HUES64 (cell line): ENCODE data around the gene RGS9.
"Not testable (repeated sequence)": the region's sequence is repeated elsewhere in the genome, so short reads cannot be mapped to it uniquely, and the experiment has no call there.

Experiments
- H3K27ac ChIP-seq: 2 replicates; pipeline ENCODE4 v1.7.0; 2013; ENCODE audit warnings: low read depth, low read length, inconsistent platforms
- H3K27me3 ChIP-seq: 2 replicates; pipeline ENCODE4 v1.6.1; 2013; ENCODE audit warnings: mild to moderate bottlenecking, low read length; ENCODE audit not compliant: insufficient read depth
- H3K36me3 ChIP-seq: 2 replicates; pipeline ENCODE4 v1.6.1; 2013; ENCODE audit warnings: mild to moderate bottlenecking, low read length; ENCODE audit not compliant: insufficient read depth
- H3K4me1 ChIP-seq: 2 replicates; pipeline ENCODE4 v1.6.1; 2013; ENCODE audit warnings: mild to moderate bottlenecking, low read length, moderate library complexity; ENCODE audit not compliant: insufficient read depth
- H3K4me3 ChIP-seq: 2 replicates; pipeline ENCODE4 v1.5.1; 2013; ENCODE audit warnings: mild to moderate bottlenecking, low read length, moderate library complexity
- H3K9ac ChIP-seq: 2 replicates; pipeline ENCODE4 v1.6.1; 2013; ENCODE audit warnings: mild to moderate bottlenecking, low read depth, low read length
- H3K9me3 ChIP-seq: 2 replicates; pipeline ENCODE4 v1.6.1; 2013; ENCODE audit warnings: low read depth, low read length; ENCODE audit not compliant: insufficient read depth
- WGBS: fragments of 150-250, 120-280 bp; methylation state at CpG from one replicate; pipeline ENCODE4 v1.1.7; 2013; ENCODE audit warnings: missing lambda C conversion rate; 5-methylcytosine and 5-hydroxymethylcytosine counted together

RGS9 gene

DNA sequence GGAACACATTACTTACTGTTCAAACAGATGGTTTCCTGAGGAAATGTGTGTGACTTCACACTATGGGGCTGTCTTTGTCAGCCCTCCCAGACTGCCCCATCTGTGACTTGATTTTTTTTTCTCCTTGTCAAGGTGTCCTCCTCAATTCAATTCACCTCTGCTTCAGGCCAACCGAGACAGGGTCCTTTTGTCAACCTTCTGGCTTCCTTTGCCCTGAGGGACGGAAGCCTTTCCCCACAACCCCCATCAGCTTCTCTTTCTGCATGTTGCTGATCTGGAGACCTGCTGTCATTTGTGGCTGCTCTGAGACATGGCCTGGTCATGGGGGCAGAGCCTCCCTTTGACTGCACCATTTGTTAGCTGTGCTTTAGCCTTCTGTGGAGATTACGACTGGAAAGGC, 21.3 kb upstream of the RGS9 start:
- no peak overlapping the region for H3K4me3 ChIP-seq
- H3K27me3 ChIP-seq = no peaks in the 10 kb centered on the region
- no peak overlapping the region for H3K27ac ChIP-seq
- H3K9me3 ChIP-seq = no peaks in the 10 kb centered on the region
- WGBS = 62% methylated on average over 2 of the region's 3 CpGs
- no peak overlapping the region for H3K9ac ChIP-seq
- peaks cover 5% of the 10 kb centered on the region; the same call in 1 of the 2 replicates for H3K36me3 ChIP-seq
- H3K4me1 ChIP-seq = no peaks in the 10 kb centered on the region; the same call in 1 of the 2 replicates

DNA sequence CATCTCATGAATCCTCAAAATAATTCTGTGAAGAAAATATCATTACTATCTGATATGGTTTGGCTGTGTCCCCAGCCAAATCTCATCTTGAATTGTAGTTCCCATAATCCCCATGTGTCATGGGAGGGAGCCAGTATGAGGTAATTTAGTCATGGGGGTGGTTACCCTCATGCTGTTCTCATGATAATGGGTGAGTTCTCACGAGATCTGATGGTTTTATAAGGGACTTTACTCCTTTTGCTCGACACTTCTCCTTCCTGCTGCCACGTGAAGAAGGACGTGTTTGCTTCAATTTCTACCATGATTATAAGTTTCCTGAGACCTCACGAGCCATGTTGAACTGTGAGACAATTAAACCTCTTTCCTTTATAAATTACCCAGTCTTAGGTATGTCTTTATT, 20.7 kb upstream of the RGS9 start:
- H3K4me1 ChIP-seq, H3K27me3 ChIP-seq, H3K9ac ChIP-seq, H3K9me3 ChIP-seq, H3K27ac ChIP-seq, H3K4me3 ChIP-seq, H3K36me3 ChIP-seq: not testable (repeated sequence)
- WGBS = 65% methylated on average over 5 of the region's 5 CpGs

DNA sequence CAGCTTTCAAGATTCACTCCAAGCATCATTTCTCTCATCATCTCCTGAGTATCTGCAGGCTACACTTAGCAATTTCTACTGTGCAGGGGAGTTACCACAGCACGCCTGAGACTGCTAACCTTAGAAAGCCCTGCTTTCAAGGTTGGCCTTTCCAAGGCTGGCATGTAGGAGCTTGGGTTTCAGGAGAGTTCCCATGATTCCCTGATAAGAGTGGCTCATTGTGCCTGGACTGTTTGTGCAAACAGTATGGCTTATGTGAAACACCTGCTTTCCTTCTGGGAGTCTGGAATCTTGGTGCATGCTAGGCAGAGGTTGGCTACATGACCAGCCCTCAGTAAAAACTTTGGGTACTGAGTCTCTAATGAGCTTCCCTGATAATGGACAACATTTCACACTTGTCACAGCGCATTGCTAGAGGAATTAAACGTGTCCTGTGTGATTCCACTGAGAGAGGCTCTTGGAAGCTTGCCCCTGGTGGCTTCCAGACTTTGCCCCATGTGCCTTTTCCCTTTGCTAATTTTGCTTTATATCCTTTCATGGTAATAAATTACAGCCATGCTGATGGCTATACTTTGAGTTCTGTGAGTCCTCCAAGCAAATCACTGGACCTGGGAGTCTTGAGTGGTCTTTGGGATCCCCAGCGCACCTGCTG, 19.7 kb upstream of the RGS9 start:
- Histone ChIP-seq H3K27ac (no peak overlapping the region), H3K27me3 (no peaks in the 10 kb centered on the region), H3K4me3 (no peak overlapping the region), H3K9ac (no peak overlapping the region), H3K4me1 (no peaks in the 10 kb centered on the region; the same call in 1 of the 2 replicates), H3K9me3 (no peaks in the 10 kb centered on the region), H3K36me3 (no peaks in the 10 kb centered on the region)
- 92% methylated on average over 4 of the region's 4 CpGs for WGBS

DNA sequence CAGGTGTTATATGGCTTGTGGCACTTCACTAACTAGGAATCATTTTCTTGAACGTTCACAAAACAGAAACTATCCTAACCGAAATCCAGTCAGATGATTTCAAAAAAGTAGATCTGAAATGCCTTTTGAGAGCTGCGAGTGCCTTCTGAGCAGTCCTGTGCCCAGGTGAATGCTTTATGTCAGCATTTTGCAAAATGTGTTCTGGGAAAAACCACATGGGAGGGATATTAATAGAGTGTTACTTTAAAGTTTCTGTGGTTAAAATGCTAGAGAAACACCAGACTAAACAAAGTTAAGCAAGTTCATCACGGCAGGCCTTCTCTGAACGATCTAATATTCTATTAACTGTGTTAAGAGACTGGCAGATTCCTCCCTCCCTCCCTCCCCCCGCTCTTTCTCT, 15.8 kb upstream of the RGS9 start:
- 0 out of 2 replicates have a peak, but pooled peaks cover 3% of the 10 kb centered on the region for H3K4me1 ChIP-seq
- no peak overlapping the region for H3K27ac ChIP-seq
- H3K9me3 ChIP-seq = no peaks in the 10 kb centered on the region
- no peak overlapping the region for H3K9ac ChIP-seq
- no peaks in the 10 kb centered on the region for H3K36me3 ChIP-seq
- no peaks in the 10 kb centered on the region for H3K27me3 ChIP-seq
- no peak overlapping the region for H3K4me3 ChIP-seq
- WGBS = 74% methylated on average over 6 of the region's 6 CpGs

DNA sequence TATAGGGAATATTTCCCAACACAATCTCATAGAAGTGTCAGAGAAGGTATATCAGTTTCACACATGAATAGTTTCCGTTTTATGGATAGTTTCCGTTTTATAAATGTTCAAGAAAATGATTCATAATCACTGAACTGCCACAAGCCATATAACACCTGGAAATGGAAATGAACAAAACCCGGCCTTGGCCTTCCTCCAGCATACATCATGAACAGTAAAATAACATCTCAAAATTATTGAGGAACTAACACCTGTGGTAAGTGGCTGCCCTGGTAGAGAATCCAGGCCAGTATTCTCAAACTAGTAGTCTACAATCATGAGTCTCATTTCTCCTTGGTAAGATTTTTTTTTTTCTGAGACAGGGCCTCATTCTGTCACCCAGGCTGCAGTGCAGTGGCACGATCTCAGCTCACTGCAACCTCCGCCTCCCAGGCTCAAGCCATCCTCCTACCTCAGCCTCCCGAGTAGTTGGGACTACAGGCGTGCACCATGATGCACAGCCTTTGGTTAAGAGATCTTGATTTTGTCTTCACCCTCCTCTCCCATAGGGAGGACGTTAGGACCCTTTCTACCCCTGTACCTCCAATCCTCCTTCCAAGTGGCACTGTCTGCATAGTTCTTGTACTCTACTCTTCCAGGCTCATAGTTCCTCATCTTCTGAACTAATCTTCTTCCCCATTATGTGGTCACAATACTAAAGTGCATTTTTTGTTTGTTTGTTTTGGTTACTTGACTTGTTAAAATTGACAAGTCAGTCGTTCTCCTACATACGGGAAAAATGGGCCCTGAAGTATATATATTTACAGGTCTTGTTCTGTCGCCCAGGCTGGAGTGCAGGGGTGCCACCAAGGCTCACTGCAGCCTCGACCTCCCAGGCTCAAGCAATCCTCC, 15.0 kb upstream of the RGS9 start:
- 0 out of 2 replicates have a peak, but pooled peaks cover 3% of the 10 kb centered on the region for H3K4me1 ChIP-seq
- H3K27me3 ChIP-seq = no peaks in the 10 kb centered on the region
- H3K27ac ChIP-seq = no peak overlapping the region
- no peaks in the 10 kb centered on the region for H3K36me3 ChIP-seq
- peak overlapping the region; percentile 75 for H3K9ac ChIP-seq
- 92% methylated on average over 12 of the region's 12 CpGs for WGBS
- H3K4me3 ChIP-seq = peak overlapping the region; percentile 65
- H3K9me3 ChIP-seq = no peaks in the 10 kb centered on the region

DNA sequence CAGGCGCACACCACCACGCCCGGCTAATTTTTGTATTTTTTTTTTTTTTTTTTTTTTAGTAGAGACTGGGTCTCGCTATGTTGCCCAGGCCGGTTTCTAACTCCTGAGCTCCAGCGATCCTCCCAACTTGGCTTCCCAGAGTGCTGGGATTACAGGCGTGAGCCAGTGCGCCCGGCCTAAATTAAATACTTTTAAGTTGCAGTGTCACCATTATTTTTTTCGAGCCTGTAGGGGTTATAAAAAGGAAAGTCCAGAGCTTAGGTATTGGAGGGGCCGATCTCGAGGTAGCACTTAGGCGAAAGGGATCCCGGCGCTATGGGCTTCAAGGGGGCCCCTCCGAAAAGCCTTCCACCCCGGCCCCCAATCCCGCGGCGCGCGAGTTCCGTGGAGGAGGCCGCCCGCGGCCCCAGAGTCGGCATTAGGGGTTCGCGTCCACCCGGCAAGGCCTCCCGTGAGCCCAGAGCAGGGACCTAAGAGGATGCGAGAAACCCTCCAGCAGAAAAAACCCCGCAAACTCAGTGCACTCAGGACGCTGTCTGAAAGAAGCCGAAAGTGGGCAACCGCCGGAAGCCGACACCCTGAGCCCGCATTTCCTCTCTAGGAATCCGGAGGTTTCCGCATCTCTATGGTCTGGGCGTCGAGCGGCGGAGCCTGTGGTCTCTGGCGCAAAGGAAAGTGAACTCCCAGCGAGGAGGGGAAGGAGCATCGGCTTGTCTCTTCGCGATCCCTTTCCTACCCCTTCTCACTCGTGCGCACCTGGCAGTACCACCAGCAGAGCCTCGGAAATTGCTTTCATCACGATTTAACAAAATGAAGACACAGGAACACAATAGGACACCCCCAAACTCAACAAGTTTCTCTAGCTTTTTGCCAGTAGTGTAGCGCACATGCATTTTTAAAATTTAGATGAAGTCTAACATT, 14.1 kb upstream of the RGS9 start:
- H3K9ac ChIP-seq = peak overlapping the region; percentile 75
- H3K4me1 ChIP-seq = 0 out of 2 replicates have a peak, but pooled peaks cover 3% of the 10 kb centered on the region
- no peaks in the 10 kb centered on the region for H3K9me3 ChIP-seq
- 12% methylated on average over 42 of the region's 55 CpGs for WGBS
- H3K36me3 ChIP-seq = no peaks in the 10 kb centered on the region
- H3K27me3 ChIP-seq = no peaks in the 10 kb centered on the region
- no peak overlapping the region for H3K27ac ChIP-seq
- peak overlapping the region; percentile 65 for H3K4me3 ChIP-seq

DNA sequence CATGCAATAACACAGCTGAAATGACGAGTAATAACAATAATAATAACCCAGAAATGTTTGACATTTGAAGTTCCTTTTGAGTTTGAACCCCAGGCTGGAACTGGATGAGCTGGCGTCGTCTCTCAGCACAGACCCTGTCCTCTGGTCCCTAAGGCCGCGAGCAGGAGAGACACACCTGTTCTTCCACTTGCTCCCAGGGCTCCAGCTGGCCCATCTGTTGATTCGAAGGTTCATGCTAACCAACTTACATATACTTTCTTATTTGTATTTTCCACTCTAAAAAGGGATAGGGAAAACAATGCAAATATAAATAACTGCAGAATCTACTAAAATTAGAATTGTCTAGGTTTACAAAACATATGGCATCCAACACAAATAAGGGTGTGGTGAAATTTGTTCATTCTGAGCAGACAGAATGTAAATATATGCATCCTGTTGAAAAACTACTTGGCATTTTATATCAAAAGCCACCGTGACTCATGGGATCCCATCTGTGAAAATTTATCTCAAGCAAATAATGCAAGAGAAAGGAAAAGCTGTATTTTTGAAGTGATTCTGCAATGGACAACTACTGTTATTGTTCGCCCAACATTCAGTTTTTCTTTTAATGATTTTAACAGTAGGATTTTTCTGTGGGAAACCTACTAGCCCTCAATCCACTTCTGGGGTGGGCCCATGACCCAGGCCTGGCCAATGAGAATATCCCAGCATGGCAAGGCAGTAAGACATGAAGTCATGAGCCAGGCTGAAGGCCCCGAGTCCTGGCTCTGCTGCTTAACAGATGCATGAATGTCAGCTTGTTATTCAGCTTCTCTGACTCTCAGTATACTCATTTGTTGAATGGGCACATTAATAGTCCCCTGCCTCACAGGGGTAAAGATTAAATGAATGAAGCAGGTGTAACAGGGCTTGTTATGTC, 13.2 kb upstream of the RGS9 start:
- no peaks in the 10 kb centered on the region for H3K36me3 ChIP-seq
- 0 out of 2 replicates have a peak, but pooled peaks cover 3% of the 10 kb centered on the region for H3K4me1 ChIP-seq
- 73% methylated on average over 9 of the region's 9 CpGs for WGBS
- peaks cover 2% of the 10 kb centered on the region; the same call in 1 of the 2 replicates for H3K27me3 ChIP-seq
- peak overlapping the region; percentile 65 for H3K4me3 ChIP-seq
- no peak overlapping the region for H3K9ac ChIP-seq
- no peak overlapping the region for H3K27ac ChIP-seq
- H3K9me3 ChIP-seq = no peaks in the 10 kb centered on the region

DNA sequence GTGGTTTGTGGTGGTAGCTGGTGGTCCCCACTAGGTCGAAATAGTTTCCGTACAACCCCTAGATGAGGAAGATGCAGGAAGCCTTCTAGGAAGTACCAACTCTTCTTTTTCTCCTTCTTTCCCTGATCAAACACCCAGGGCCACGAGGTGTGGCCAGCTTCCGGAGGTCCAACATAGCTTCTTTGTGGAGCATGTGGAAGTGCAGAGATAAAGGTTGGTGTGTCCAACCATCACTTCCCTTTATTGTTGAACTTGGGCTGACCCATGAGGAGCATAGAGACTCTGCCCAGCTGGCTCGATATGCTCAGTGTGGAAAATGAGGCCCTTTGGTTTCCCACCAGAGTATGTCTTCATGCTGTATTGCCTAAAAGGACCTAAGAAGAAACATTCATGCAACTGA, 6.3 kb upstream of the RGS9 start:
- Histone ChIP-seq H3K9ac (no peak overlapping the region), H3K9me3 (no peaks in the 10 kb centered on the region), H3K27me3 (peaks cover 2% of the 10 kb centered on the region; the same call in 1 of the 2 replicates), H3K4me3 (no peak overlapping the region), H3K4me1 (no peaks in the 10 kb centered on the region), H3K27ac (no peak overlapping the region), H3K36me3 (no peaks in the 10 kb centered on the region)
- WGBS = 87% methylated on average over 5 of the region's 5 CpGs

DNA sequence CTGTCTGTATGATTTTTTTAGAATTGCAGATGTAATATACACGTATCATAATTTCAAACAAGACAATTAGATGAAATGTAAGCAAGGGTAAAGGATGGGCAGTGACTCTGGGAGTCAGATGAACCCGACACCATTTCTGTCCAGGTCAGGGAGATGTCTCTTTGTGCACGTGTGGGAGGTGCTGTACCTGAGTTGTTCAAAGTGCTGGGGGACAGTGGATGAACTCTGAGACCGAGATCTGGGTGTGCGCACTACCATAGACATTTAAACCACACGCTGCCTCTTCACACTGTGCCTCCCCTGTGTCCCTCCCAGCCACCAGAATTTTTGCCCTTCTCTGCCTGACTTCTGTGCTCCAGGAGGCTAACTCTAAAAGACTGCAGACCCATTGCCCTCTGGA, 5.9 kb upstream of the RGS9 start:
- H3K27ac ChIP-seq = no peak overlapping the region
- no peaks in the 10 kb centered on the region for H3K4me1 ChIP-seq
- 87% methylated on average over 6 of the region's 6 CpGs for WGBS
- H3K9me3 ChIP-seq = no peaks in the 10 kb centered on the region
- no peaks in the 10 kb centered on the region for H3K36me3 ChIP-seq
- H3K27me3 ChIP-seq = peaks cover 5% of the 10 kb centered on the region; the same call in 1 of the 2 replicates
- H3K4me3 ChIP-seq = no peak overlapping the region
- H3K9ac ChIP-seq = no peak overlapping the region

DNA sequence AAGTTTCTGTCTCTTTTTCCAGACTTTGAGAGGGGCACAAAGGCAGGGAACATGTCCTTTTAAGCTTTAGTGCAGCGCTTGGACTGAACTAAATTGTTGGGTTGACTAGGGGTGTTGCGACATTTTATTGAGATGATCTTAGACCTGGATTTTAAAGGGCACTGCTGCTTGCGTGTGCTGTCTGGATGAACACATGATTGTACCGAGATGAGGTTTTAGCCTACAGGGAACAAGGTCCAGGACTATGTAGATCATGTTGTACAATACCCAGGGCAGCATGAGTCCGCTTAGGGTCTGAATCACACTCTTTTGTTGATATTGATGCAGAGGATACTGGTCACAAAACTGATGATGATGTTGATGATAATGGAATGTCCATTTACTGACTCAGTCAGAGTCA, 5.2 kb upstream of the RGS9 start:
- H3K27me3 ChIP-seq = peaks cover 6% of the 10 kb centered on the region; the same call in 1 of the 2 replicates
- H3K27ac ChIP-seq = no peak overlapping the region
- no peak overlapping the region for H3K4me3 ChIP-seq
- H3K9ac ChIP-seq = no peak overlapping the region
- 92% methylated on average over 5 of the region's 5 CpGs for WGBS
- no peaks in the 10 kb centered on the region for H3K36me3 ChIP-seq
- H3K4me1 ChIP-seq = no peaks in the 10 kb centered on the region
- no peaks in the 10 kb centered on the region for H3K9me3 ChIP-seq
